CD4-positive, alpha-beta T cell treated with Interleukin-1 beta for 1 hour (primary cell): ENCODE measurements around the gene MCRS1.
"Not testable (repeated sequence)": the region's sequence is repeated elsewhere in the genome, so short reads cannot be mapped to it uniquely, and the experiment has no call there.

ENCODE experiments used
- DNase-seq, 2 donors: peaks; one replicate each; pipeline ENCODE4 v3.0.0-alpha.2; 2020 to 2022

The MCRS1 gene

DNA sequence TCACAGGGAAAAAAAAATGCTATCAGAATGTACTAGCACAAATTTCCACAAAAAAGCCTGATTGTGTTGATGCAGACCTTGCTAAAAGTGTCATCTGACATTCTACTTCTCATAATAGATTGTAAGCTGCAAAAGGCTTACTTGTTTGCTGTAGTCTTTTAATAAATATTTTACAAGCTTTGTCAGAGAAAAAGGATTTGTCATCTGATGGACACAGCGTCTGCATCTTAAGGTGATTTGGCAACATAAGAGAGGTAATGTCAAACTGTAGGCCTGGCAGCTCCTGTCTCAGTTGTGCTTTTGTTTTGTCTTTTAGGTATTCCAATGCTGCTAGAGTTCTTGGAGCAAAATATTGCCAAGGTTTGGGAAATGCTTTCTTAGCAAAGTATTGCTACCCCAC is 55.4 kb downstream of the MCRS1 start:
- DNase-seq, result no peak

DNA sequence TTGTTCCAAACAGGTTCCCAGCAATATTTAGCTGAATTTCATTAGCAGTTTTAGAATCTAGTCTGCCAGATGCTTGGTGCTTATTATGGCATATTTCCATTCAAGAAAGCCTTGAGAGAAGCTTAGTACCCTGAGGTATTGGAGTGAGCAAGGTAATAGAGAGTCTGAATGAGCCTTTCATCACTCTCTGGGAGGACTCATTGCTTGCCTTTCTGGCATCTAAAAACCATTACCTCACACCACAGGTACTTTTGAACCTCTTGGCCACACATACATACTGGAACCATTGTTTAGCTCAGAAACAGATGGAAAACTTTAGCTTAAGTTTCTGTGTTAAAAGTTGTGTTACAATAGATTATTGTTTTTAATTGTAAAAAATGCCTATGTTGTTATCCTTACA is 56.5 kb downstream of the MCRS1 start:
- DNase-seq, result no peak

DNA sequence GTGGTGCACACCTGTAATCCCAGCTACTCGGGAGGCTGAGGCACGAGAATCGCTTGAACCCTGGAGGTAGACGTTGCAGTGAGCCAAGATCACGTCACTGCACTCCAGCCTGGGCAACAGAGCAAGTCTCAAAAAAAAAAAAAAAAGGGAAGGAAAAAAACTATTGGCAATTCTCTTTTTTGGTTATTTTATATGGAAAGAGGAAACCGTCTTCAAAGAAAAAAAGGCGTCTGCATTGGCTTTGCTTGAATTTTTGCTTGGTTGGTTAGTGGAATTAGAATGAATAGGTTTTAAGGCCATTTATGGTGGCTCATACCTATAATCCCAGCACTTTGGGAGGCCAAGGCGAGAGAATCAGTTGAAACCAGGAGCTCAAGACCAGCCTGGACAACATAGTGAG is 58.3 kb downstream of the MCRS1 start:
- not testable (repeated sequence) for DNase-seq
